WERI-Rb-1 (cell line): Measurements from ENCODE around the gene HEBP2.

ENCODE experiments used
- DNase-seq: peaks from one replicate; pipeline ENCODE4 v3.0.0-alpha.2; 2020
- H3K27ac ChIP-seq: fragments of 250-450 bp; sonication (Bioruptor Pico); 2 replicates; pipeline ENCODE4 v1.5.1; 2020; ENCODE audit warnings: mild to moderate bottlenecking, moderate library complexity
- H3K27me3 ChIP-seq: fragments of 250-450 bp; sonication (Bioruptor Pico); 2 replicates; pipeline ENCODE4 v1.5.1; 2021; ENCODE audit warnings: mild to moderate bottlenecking, low read depth, moderate library complexity; ENCODE audit not compliant: insufficient read depth, severe bottlenecking
- H3K36me3 ChIP-seq: fragments of 250-450 bp; sonication (Bioruptor Pico); 2 replicates; pipeline ENCODE4 v1.5.1; 2020; ENCODE audit warnings: mild to moderate bottlenecking, moderate library complexity
- H3K4me3 ChIP-seq: 2 replicates; pipeline ENCODE4 v1.5.1; 2011; ENCODE audit warnings: low read depth, mild to moderate bottlenecking, control low read depth, low read length
- H3K9me3 ChIP-seq: fragments of 250-450 bp; sonication (Bioruptor Pico); 2 replicates; pipeline ENCODE4 v1.5.1; 2021; ENCODE audit warnings: mild to moderate bottlenecking, moderate library complexity; ENCODE audit not compliant: severe bottlenecking
- TF ChIP-seq, protein P1 (sequence below): IDR thresholded peaks from 2 replicates; pipeline ENCODE4 v1.5.1; 2011; ENCODE audit warnings: low read depth, mild to moderate bottlenecking, control low read depth, inconsistent platforms, low read length

The HEBP2 gene

GRCh38 chr6:138446821-138447220 is 42.8 kb downstream of the HEBP2 start:
- H3K4me3 ChIP-seq, result no peak overlapping the region
- no peaks in the 10 kb centered on the region for H3K27me3 ChIP-seq
- H3K27ac ChIP-seq, result no peak overlapping the region
- no peak for DNase-seq
- no peaks in the 10 kb centered on the region for H3K9me3 ChIP-seq
- H3K36me3 ChIP-seq, result peaks cover 26% of the 10 kb centered on the region
- TF ChIP-seq, protein P1, sequence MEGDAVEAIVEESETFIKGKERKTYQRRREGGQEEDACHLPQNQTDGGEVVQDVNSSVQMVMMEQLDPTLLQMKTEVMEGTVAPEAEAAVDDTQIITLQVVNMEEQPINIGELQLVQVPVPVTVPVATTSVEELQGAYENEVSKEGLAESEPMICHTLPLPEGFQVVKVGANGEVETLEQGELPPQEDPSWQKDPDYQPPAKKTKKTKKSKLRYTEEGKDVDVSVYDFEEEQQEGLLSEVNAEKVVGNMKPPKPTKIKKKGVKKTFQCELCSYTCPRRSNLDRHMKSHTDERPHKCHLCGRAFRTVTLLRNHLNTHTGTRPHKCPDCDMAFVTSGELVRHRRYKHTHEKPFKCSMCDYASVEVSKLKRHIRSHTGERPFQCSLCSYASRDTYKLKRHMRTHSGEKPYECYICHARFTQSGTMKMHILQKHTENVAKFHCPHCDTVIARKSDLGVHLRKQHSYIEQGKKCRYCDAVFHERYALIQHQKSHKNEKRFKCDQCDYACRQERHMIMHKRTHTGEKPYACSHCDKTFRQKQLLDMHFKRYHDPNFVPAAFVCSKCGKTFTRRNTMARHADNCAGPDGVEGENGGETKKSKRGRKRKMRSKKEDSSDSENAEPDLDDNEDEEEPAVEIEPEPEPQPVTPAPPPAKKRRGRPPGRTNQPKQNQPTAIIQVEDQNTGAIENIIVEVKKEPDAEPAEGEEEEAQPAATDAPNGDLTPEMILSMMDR, result no peak

- H3K27me3 ChIP-seq, result no peaks in the 10 kb centered on the region
- DNase-seq, result no peak
- H3K4me3 ChIP-seq, result no peak overlapping the region
- no peaks in the 10 kb centered on the region for H3K9me3 ChIP-seq
- no peak overlapping the region for H3K27ac ChIP-seq
- TF ChIP-seq, protein P1, result no peak
- peaks cover 11% of the 10 kb centered on the region for H3K36me3 ChIP-seq
Measured at GRCh38 chr6:138450445-138450844, 46.4 kb downstream of the HEBP2 start.

DNA sequence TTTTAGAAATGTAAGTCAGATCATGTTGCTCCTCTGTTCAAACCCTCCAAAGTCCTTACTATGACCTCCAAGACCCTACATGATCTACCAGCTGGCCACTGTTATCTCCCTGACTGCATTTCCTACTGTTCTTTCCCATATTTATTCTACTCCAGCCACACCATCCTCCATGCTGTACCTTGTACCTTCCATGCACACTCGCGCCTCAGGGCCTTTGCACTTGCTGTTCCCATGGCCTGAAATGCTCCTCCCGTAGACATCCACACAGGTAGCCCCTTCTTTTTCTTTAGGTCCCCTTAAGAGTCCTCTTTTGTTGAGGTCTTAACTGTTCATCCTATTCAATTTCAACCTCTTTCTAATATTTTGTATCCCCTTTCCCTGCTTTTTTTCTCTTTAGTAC is 47.0 kb downstream of the HEBP2 start:
- TF ChIP-seq, protein P1, result no peak
- no peaks in the 10 kb centered on the region for H3K9me3 ChIP-seq
- H3K4me3 ChIP-seq, result no peak overlapping the region
- no peak overlapping the region for H3K27ac ChIP-seq
- no peaks in the 10 kb centered on the region for H3K27me3 ChIP-seq
- H3K36me3 ChIP-seq, result peaks cover 10% of the 10 kb centered on the region
- DNase-seq, result no peak

DNA sequence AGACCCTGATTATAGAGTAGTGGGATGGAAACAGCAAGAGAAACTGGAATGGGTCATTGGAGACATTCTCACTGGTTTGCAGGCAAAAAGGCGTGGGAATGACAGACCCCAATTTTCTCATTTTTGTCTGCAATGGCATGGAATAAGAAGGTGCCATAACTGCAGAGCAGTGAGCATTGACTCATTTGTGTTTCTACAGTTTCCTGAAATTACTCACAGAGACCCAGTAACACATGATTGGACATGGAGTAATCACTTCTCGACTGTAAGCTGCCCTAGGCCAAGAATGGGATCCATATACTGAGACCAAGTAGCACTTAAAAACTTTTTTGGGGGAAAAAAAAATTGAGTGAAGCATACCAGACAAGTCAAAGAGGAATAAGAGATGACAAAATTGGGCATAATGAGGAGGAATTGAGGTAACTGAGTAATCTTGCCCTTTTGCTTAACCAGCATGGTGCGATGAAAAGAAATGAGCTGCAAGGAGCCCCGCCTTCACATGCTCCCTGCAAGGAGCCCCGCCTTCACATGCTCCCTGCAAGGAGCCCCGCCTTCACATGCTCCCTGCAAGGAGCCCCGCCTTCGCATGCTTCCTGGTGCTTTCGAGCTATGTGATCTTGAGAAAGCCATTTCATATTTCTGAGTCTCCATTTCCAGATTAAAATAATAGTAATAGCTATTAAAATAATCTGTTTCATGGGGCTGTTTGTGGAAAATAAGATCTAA is 51.1 kb downstream of the HEBP2 start:
- TF ChIP-seq, protein P1, result no peak
- no peak for DNase-seq
- Histone ChIP-seq H3K36me3 (peaks cover 12% of the 10 kb centered on the region), H3K27ac (no peak overlapping the region), H3K27me3 (no peaks in the 10 kb centered on the region), H3K4me3 (no peak overlapping the region), H3K9me3 (no peaks in the 10 kb centered on the region)

DNA sequence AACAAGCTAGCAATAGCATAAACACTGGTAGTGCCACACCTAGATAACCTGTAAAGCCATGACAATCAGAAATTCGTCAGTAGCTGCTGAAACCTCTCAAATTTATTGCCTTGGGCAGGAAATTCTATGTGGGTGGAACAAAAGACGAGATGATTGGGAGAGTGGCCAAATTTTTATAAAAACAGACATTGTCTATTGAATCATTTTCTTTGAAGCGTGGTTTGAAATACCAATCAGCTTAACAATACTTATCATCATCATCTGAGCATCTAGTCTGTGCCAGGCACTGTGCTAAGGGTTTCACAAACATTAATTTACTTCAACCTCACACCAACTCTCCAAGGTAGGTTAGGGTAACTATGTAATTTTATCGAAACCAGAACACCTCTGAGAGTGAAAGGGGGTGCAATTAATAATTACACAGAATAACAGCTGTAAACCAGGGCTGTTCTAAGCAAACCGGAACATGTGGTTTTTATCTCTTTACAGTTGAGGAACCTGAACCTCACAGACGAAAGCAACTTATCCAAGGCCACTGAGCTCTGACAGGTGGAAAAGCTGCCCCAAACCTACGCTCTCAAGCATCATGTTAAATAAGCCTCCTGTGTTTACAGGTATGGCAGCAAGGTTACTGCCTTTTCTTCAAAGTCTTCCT is 51.9 kb downstream of the HEBP2 start:
- no peak overlapping the region for H3K27ac ChIP-seq
- TF ChIP-seq, protein P1, result no peak
- peaks cover 19% of the 10 kb centered on the region for H3K36me3 ChIP-seq
- H3K9me3 ChIP-seq, result no peaks in the 10 kb centered on the region
- no peaks in the 10 kb centered on the region for H3K27me3 ChIP-seq
- no peak overlapping the region for H3K4me3 ChIP-seq
- no peak for DNase-seq

DNA sequence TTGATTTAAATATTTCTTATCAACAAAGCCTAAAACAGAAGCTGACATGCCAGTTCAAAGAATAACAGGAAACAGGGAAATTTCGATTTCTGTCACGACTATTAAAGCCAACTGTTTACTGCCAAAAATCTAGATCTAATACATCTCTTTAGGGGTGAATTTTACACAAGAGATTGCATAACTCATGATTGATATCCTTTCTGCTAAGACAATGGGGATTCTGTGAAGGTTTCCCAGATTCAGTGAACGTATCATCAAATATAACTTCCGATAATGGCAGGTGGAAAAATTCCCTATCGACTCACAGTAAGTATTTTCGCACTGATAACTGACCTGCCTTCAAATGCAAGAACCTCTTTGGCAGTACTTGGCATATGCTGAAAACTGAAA is 52.4 kb downstream of the HEBP2 start:
- TF ChIP-seq, protein P1, result no peak
- Histone ChIP-seq H3K36me3 (peaks cover 24% of the 10 kb centered on the region), H3K9me3 (no peaks in the 10 kb centered on the region), H3K27me3 (no peaks in the 10 kb centered on the region), H3K4me3 (no peak overlapping the region), H3K27ac (no peak overlapping the region)
- no peak for DNase-seq
